ENCODE data around the gene ADAMTS20.

ADAMTS20 gene

GRCh38 chr12:43317156-43317555 lies 234.8 kb downstream of the ADAMTS20 start:
- DNase-seq (ENCODE audit: low read depth in 1 of 2, low spot score in 1 of 2) = no peak

DNA sequence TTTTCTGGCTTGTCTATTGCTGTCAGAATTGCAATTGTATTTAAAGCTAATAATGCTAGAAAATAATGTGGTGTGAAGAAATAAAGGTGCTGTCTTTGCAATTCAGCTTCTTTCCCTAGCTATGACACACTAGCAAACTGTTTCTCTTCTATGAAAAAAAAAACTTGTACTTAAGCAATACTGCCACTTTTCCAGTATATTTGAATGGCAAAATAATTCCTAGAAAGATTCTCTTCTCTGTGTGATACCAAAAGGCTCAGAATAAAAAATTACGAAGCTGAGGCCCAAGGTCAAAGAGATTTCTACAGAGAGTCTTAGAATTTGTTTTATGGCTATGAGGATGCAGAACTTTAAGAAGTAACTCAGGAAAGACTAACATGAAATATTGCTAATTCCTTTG lies 235.5 kb downstream of the ADAMTS20 start:
- DNase-seq (ENCODE audit: low read depth in 1 of 2, low spot score in 1 of 2) = no peak

- no peak for DNase-seq (ENCODE audit: low read depth in 1 of 2, low spot score in 1 of 2)
Measured at GRCh38 chr12:43315961-43316360, 236.0 kb downstream of the ADAMTS20 start.

- no peak for DNase-seq (ENCODE audit: low read depth in 1 of 2, low spot score in 1 of 2)
Measured at GRCh38 chr12:43312991-43313505, 239.0 kb downstream of the ADAMTS20 start.

GRCh38 chr12:43310596-43310995 lies 241.4 kb downstream of the ADAMTS20 start:
- DNase-seq (ENCODE audit: low read depth in 1 of 2, low spot score in 1 of 2) = no peak

- DNase-seq (ENCODE audit: low read depth in 1 of 2, low spot score in 1 of 2) = no peak
Measured at GRCh38 chr12:43309959-43310358, 242.0 kb downstream of the ADAMTS20 start.

DNA sequence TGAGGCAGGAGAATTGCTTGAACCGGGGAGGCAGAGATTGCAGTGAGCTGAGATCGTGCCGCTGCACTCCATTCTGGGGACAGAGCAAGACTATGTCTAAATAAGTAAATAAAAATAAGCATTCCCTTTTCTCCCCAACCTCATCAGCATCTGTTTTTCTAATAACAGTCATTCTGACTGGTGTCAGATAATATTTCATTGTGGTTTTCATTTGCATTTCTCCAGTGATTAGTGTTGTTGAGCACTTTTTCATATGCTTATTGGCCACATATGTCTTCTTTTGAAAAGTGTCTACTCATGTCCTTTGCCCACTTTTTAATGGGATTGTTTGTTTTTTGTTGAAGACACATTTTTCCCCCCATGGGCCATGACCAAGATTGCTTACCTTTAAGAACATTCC lies 243.2 kb downstream of the ADAMTS20 start:
- DNase-seq (ENCODE audit: low read depth in 1 of 2, low spot score in 1 of 2) = no peak

- no peak for DNase-seq (ENCODE audit: low read depth in 1 of 2, low spot score in 1 of 2)
Measured at GRCh38 chr12:43307126-43307525, 244.9 kb downstream of the ADAMTS20 start.

GRCh38 chr12:43306066-43306465 lies 245.9 kb downstream of the ADAMTS20 start:
- no peak for DNase-seq (ENCODE audit: low read depth in 1 of 2, low spot score in 1 of 2)

DNA sequence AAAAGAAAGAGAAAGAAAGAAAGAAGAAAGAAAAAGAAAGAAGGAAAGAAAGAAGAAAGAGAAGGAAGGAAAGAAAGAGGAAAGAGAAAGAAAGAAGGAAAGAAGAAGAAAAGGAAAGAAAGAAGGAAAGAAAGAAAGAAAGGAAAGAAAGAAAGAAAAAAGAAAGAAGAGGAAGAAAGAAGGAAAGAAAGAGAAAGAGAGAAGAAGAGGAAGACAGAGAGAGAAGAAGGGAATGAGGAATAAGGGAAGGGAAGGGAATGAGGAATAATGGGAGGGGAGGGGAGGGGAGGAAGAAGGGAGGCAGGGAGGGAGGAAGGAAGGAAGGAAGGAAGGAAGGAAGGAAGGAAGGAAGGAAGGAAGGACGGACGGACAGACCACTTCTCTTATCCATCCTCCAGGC lies 246.9 kb downstream of the ADAMTS20 start:
- no peak for DNase-seq (ENCODE audit: low read depth in 1 of 2, low spot score in 1 of 2)

All from activated CD4-positive, alpha-beta T cell treated with anti-CD3 and anti-CD28 coated beads, Interleukin-2, amount 50 U/mL, for 24 hours (primary cell).